ENCODE data around the gene ADGRB3.
"Not testable (repeated sequence)": the region's sequence is repeated elsewhere in the genome, so short reads cannot be mapped to it uniquely, and the experiment has no call there.

The ADGRB3 gene

DNA sequence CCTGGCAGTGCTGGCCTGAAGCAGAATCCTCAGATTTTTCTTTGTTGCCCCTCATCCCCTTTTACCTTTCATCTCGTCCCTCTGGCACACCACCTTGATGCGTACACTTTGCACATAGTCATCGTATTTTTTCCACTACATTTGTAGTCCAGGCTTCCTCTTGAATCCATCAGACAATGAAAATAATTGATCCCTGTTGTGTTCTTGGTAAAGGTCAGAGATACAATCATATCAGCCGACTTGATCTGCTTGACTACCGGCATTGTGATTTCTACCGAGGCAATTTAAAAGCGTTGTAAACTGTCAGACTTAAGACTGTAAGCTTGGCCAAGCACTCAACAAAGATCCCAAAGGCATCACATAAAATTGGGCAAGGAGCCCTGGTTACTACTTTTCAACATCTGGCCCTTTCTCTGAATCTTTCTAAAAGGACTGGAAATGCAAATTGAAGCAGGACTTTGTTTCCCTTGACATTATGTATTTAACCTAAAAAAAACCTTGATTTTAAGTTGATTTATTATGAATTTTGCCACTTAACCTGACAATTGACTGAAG lies 649.2 kb downstream of the ADGRB3 start:
- no peak for DNase-seq

- no peak for DNase-seq
Measured at GRCh38 chr6:69285054-69285453, 650.0 kb downstream of the ADGRB3 start.

DNA sequence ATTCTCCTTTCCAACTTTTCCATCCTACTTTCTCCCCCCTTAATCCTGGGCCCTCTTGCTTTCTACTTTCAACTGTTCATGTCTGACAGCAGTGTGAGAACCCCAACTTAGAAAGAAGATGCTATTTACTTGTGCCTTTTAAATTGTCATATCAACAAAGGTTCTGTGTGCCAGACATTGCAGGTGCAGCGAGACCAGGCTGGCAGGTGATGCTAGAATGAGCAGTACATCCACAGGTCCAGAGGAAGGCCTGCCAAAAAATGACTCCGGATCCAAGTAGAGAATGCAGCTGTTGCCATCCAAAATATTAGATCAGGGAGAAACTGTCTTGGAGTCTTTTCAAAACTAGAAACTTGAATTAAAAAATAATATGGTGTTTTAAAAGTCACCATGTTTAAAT lies 651.2 kb downstream of the ADGRB3 start:
- DNase-seq = no peak

DNA sequence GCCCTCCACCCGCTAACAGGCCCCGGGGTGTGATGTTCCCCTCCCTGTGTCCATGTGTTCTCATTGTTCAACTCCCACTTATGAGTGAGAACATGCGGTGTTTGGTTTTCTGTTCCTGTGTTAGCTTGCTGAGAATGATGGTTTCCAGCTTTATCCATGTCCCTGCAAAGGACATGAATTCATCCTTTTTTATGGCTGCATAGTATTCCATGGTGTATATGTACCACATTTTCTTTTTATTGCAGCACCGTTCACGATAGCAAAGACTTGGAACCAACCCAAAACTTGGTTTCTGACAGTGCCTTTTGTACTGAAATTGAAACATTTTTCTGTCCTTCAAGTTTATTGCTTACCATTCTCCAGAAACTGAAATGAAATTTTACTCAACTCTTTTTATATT lies 653.1 kb downstream of the ADGRB3 start:
- not testable (repeated sequence) for DNase-seq

DNA sequence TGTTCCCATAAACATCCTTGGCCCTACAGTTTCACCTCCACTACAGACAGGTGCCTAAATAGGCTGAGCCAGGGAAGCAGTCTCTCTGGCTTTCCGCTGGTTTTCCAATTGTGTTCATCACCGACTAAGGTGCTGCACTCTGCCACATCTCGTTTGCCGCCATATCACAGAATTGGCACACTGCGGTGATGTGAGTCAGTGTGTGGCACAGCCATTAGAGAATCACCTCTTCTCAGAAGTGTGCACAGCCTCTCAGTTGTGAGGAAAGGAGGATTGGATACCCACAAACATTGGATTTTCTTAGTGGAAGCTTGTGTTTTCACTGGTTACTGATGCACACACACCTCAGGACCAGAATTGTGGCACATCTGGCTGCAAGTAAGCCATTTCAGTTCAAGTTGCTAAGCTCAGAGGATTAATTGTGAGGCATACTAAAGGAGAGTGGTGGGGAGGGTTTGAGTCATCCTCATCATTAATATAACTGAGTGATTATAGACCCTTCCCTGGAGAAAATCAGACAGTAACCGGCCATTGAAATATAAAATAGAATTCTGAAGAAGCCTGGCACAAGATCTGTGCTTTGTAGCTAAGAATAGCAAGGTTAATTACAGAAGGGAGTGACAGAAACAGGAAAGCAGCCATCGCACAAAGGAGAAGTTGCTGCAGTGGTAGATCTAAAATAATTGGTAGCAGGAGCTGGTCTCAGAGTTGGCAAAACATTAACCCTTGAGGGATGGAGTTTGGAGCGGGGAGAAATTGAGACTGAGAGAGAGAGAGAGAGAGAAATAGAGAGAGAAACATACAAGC lies 654.8 kb downstream of the ADGRB3 start:
- DNase-seq = no peak

- DNase-seq = no peak
Measured at GRCh38 chr6:69293471-69293870, 658.4 kb downstream of the ADGRB3 start.

- DNase-seq = no peak
Measured at GRCh38 chr6:69294407-69294806, 659.3 kb downstream of the ADGRB3 start.

DNA sequence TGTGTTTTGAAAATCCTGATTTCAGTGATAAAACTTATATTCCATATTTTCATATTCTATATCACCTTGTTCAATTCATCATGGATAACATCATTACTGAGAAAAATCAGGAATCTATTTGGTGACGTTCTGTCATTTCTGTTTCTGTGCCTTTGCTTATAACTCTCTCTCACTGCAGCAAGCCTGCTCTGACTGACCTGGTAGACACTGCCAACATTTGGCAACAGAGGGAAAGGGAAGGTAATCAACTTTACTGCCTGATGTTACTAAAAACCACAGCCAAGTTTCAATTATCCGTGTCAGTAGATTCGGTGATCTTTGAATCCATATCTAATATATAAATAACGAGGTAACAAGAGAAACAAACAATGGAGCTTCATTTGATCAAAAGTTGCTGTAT lies 659.8 kb downstream of the ADGRB3 start:
- no peak for DNase-seq

- DNase-seq = no peak
Measured at GRCh38 chr6:69303382-69303781, 668.3 kb downstream of the ADGRB3 start.

DNA sequence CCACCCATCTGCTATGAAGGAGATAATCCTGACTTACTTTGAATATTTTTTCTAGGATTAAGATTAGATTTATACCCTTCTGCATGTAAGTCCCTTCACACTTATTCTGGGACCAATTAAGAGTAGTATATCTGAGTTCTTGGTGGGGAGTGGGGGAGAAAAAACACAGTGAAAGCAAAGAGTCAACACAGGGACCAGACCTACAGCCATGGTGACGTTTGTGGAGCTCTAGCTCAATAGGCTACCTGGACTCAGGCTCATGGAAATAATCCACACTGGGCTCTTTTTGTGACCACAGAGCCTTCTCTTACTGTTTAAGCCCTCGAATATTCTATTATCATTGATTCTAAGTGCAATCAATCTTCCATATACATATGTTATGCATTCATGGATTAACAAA lies 670.4 kb downstream of the ADGRB3 start:
- no peak for DNase-seq

- no peak for DNase-seq
Measured at GRCh38 chr6:69308584-69308983, 673.5 kb downstream of the ADGRB3 start.

DNA sequence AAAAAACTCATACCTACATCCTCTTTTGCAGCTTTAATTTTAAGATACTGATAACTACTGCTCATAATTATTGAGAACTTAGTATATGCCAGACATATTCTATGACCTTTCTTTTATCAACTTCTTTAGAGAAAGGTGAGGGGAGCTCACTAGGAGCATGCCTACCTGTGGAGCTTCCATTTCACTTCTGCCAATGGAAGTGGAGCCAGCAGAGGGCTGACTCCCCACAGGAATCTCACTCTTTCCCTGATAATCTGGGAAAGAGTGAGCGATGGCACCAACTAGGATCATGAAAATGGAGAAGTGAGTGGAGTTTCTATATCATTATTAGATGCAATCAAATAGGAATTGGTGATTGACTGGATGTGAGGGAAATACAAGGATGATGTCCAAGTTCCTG lies 676.8 kb downstream of the ADGRB3 start:
- DNase-seq = no peak

GRCh38 chr6:69314001-69314400 lies 678.9 kb downstream of the ADGRB3 start:
- DNase-seq = no peak

DNA sequence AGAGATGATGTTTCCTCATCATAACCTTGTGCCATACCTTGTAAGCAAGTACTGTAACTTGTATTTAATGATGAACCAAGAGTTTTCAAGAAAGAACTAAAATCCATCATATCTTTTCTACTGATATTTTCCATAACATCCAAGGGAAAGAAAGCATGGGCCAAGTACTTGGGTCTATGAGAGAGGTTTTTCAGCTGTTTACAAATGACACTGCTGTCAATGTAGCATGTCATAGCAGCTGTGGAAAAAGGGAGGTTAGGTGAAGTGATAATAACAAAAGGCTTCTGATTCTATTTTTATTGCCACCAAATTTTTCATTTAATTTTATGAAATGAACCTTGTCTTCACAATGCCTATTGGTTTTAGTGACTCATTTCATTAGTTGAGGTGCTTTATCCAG lies 679.4 kb downstream of the ADGRB3 start:
- no peak for DNase-seq

DNA sequence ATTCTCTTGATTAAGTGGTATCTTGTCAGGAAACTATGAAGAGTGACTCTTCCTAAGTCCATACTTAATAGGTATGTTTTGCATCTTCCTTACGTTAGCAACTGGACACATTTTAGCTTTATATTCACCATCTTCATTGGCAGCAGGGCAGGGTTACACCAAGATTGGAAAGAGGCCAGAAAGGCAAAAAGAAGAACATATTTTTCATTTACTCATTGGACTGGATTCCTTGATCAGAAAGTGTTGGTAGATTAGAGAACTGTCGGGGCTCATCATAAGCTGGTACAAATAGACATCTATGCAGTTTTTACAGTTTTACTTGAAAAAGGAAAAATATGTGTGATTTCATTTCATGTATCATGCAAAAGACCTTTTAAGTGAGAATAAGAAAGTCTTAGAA lies 696.8 kb downstream of the ADGRB3 start:
- DNase-seq = peak in 1 of 2 experiments; percentile 2

GRCh38 chr6:69337311-69337710 lies 702.2 kb downstream of the ADGRB3 start:
- no peak for DNase-seq

GRCh38 chr6:69338431-69339162 lies 703.5 kb downstream of the ADGRB3 start:
- no peak for DNase-seq

DNA sequence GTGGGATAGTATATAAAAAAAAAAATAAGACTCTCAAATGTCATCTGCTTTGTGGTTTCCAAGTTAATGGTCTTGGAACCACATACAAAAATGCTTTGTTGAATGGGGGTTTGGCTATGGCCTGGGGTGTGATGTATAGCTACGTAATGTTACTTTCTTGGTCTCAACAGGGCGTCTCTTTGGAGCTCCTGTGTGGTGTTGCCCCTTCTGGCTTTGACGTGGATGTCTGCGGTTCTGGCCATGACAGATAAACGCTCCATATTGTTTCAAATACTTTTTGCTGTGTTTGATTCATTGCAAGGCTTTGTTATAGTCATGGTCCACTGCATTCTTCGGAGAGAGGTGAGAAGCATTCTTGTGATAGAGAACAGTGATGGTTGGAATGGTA lies 704.1 kb downstream of the ADGRB3 start:
- DNase-seq = no peak

- no peak for DNase-seq
Measured at GRCh38 chr6:69340196-69340595, 705.1 kb downstream of the ADGRB3 start.

DNA sequence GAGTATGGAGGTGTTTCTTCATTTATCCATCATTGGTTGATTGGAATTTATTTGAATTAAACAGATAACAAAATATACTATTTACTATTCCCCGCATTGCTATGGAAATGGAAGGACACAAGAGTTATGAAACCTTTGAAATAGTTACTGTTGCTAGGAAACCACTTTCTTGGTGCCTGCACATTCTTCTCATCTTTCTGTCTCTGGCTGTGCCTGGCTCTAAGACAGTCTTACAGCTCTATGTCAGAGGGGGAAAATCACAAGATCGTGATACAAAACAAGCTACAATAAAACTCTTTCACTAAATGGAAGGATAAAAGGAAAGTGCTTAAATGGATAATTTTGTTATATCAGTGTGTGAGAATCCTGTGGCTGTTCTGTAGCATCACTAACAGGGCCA lies 708.8 kb downstream of the ADGRB3 start:
- no peak for DNase-seq

DNA sequence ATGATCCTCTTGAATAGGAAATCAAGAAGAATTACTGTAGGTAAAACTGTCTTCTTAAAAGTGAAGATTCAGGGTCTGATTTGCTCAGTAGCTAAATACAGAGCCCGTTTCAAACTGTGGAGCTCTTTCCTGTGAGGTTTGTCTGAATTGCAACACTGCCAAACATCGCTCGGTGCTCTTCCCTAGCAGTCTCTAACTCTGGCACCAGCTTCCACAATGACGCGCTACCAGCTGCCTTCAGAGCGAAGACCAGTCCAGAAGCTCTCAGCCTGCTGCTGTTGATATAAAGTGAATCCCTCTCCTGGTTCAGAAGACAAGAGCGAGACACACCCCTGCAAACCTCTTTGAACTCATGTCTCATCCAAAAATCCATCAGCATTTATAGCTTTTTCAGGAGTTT lies 714.7 kb downstream of the ADGRB3 start:
- DNase-seq = no peak

DNA sequence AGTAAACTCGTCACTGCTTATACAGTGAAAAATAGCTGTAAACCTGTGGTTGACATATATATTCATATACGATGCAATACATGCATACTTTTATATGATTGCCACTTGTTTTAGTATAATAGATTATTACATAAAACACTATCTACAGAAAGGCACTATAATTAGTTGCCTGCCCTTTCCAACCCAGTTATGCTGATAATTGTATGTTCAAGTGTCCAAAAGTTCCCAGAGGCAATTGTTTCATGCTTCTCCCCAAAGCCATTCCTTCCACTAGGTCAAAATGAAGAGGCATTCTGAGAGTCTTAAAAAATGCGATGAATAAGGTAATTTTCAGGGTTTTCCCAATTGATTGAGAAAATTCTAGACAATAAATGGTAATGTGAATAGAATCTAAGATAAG lies 727.1 kb downstream of the ADGRB3 start:
- no peak for DNase-seq

GRCh38 chr6:69366831-69367230 lies 731.7 kb downstream of the ADGRB3 start:
- no peak for DNase-seq

- DNase-seq = no peak
Measured at GRCh38 chr6:69368613-69369012, 733.5 kb downstream of the ADGRB3 start.
